GM19025 (cell line): ENCODE measurements around the gene PRKN.
"Not testable (repeated sequence)": the region's sequence is repeated elsewhere in the genome, so short reads cannot be mapped to it uniquely, and the experiment has no call there.

Source experiments
- ATAC-seq: cut with Tn5 transposase; IDR thresholded peaks from one replicate; pipeline ENCODE4 v1.9.1; 2021; ENCODE audit warnings: mild to moderate bottlenecking, low read depth, moderate library complexity; ENCODE audit not compliant: unreplicated experiment

PRKN gene

GRCh38 chr6:161901740-161902426, 825.7 kb downstream of the PRKN start:
- no peak for ATAC-seq

- ATAC-seq = no peak
Measured at GRCh38 chr6:161894436-161894835, 833.1 kb downstream of the PRKN start.

- ATAC-seq = no peak
Measured at GRCh38 chr6:161891542-161891941, 836.0 kb downstream of the PRKN start.

- no peak for ATAC-seq
Measured at GRCh38 chr6:161890832-161891297, 836.7 kb downstream of the PRKN start.

- ATAC-seq = no peak
Measured at GRCh38 chr6:161890133-161890831, 837.3 kb downstream of the PRKN start.

- no peak for ATAC-seq
Measured at GRCh38 chr6:161889324-161889723, 838.2 kb downstream of the PRKN start.

- ATAC-seq = not testable (repeated sequence)
Measured at GRCh38 chr6:161886545-161886944, 841.0 kb downstream of the PRKN start.

- ATAC-seq = no peak
Measured at GRCh38 chr6:161884782-161885181, 842.8 kb downstream of the PRKN start.

GRCh38 chr6:161882196-161882765, 845.3 kb downstream of the PRKN start:
- ATAC-seq = no peak

GRCh38 chr6:161880056-161880455, 847.5 kb downstream of the PRKN start:
- no peak for ATAC-seq

- ATAC-seq = no peak
Measured at GRCh38 chr6:161876231-161876630, 851.3 kb downstream of the PRKN start.

- no peak for ATAC-seq
Measured at GRCh38 chr6:161870236-161870901, 857.2 kb downstream of the PRKN start.

GRCh38 chr6:161869491-161869890, 858.1 kb downstream of the PRKN start:
- ATAC-seq = no peak

GRCh38 chr6:161866570-161866969, 861.0 kb downstream of the PRKN start:
- ATAC-seq = no peak

- not testable (repeated sequence) for ATAC-seq
Measured at GRCh38 chr6:161861061-161861460, 866.5 kb downstream of the PRKN start.

GRCh38 chr6:161853657-161854056, 873.9 kb downstream of the PRKN start:
- no peak for ATAC-seq

- not testable (repeated sequence) for ATAC-seq
Measured at GRCh38 chr6:161851486-161851885, 876.1 kb downstream of the PRKN start.

GRCh38 chr6:161850562-161850961, 877.0 kb downstream of the PRKN start:
- ATAC-seq = no peak

GRCh38 chr6:161847628-161848027, 879.9 kb downstream of the PRKN start:
- ATAC-seq = no peak

GRCh38 chr6:161844804-161845203, 882.8 kb downstream of the PRKN start:
- ATAC-seq = no peak

GRCh38 chr6:161843066-161843465, 884.5 kb downstream of the PRKN start:
- ATAC-seq = no peak
